NCI-H2081 treated with DMSO at 0.1 percent for 48 hours (cell line): Measurements from ENCODE around the gene RPS4Y1.

Experiments used
- DNase-seq: peaks from one replicate; lab custom pipeline; 2025; lab: John Stamatoyannopoulos, UW

The RPS4Y1 gene

GRCh38 chrY:2883561-2883960 is 42.2 kb downstream of the RPS4Y1 start:
- no peak for DNase-seq

- no peak for DNase-seq
These were observed 44.5 kb downstream of the RPS4Y1 start for GRCh38 chrY:2885880-2886279.

GRCh38 chrY:2887386-2887785 is 46.0 kb downstream of the RPS4Y1 start:
- no peak for DNase-seq

- DNase-seq, result no peak
These were observed 46.6 kb downstream of the RPS4Y1 start for GRCh38 chrY:2887955-2888354.

GRCh38 chrY:2893471-2893870 is 52.1 kb downstream of the RPS4Y1 start:
- DNase-seq, result no peak

- DNase-seq, result no peak
These were observed 54.6 kb downstream of the RPS4Y1 start for GRCh38 chrY:2896050-2896449.

GRCh38 chrY:2907356-2907755 is 66.0 kb downstream of the RPS4Y1 start:
- DNase-seq, result no peak

GRCh38 chrY:2913066-2913815 is 71.8 kb downstream of the RPS4Y1 start:
- DNase-seq, result no peak
